Mucosa of stomach (tissue), 1 donor: ENCODE data around the gene VPS4B.
"Not testable (repeated sequence)": the region's sequence is repeated elsewhere in the genome, so short reads cannot be mapped to it uniquely, and the experiment has no call there.

ENCODE experiments used
- H3K27me3 ChIP-seq: one replicate; pipeline ENCODE4 v1.7.0; 2013; ENCODE audit warnings: mild to moderate bottlenecking, low read length; ENCODE audit not compliant: control insufficient read depth, insufficient read depth
- H3K36me3 ChIP-seq: one replicate; pipeline ENCODE4 v1.7.0; 2013; ENCODE audit warnings: low read length; ENCODE audit not compliant: control insufficient read depth, insufficient read depth
- H3K4me1 ChIP-seq: one replicate; pipeline ENCODE4 v1.7.0; 2013; ENCODE audit warnings: mild to moderate bottlenecking, low read length; ENCODE audit not compliant: control insufficient read depth, insufficient read depth
- H3K4me3 ChIP-seq: one replicate; pipeline ENCODE4 v1.7.0; 2013; ENCODE audit warnings: low read length
- H3K9ac ChIP-seq: one replicate; pipeline ENCODE4 v1.7.0; 2013; ENCODE audit warnings: mild to moderate bottlenecking, low read length, moderate library complexity
- H3K9me3 ChIP-seq: one replicate; pipeline ENCODE4 v1.7.0; 2013; ENCODE audit warnings: mild to moderate bottlenecking, low read length, moderate library complexity; ENCODE audit not compliant: control insufficient read depth
- donor health status: Pancreatic carcinoma.

The VPS4B gene

GRCh38 chr18:63422087-63422863 is at the start of gene VPS4B:
Gene VPS4B (minus strand): TSS chr18:63422476. CDS start chr18:63422259, 217 bp downstream.
- H3K27me3 ChIP-seq, result no peaks in the 10 kb centered on the region
- peak within 1 kb of the TSS; percentile 94 for H3K4me3 ChIP-seq
- H3K36me3 ChIP-seq, result no peaks in the 10 kb centered on the region
- no peaks in the 10 kb centered on the region for H3K9me3 ChIP-seq
- no peaks in the 10 kb centered on the region for H3K4me1 ChIP-seq
- H3K9ac ChIP-seq, result peak within 1 kb of the TSS; percentile 97

- Histone ChIP-seq H3K4me1 (peaks cover 8% of the 10 kb centered on the region), H3K27me3 (no peaks in the 10 kb centered on the region), H3K36me3 (no peaks in the 10 kb centered on the region), H3K9ac (no peak overlapping the region), H3K4me3 (no peak overlapping the region), H3K9me3 (no peaks in the 10 kb centered on the region)
Observed at GRCh38 chr18:63470751-63471150, 48.5 kb upstream of the VPS4B start.

GRCh38 chr18:63468575-63468974 is 46.3 kb upstream of the VPS4B start:
- Histone ChIP-seq H3K36me3 (no peaks in the 10 kb centered on the region), H3K9ac (no peak overlapping the region), H3K9me3 (no peaks in the 10 kb centered on the region), H3K27me3 (no peaks in the 10 kb centered on the region), H3K4me3 (no peak overlapping the region), H3K4me1 (peaks cover 6% of the 10 kb centered on the region)

GRCh38 chr18:63467699-63468098 is 45.4 kb upstream of the VPS4B start:
- H3K36me3 ChIP-seq, result no peaks in the 10 kb centered on the region
- no peak overlapping the region for H3K4me3 ChIP-seq
- no peaks in the 10 kb centered on the region for H3K9me3 ChIP-seq
- H3K4me1 ChIP-seq, result peaks cover 6% of the 10 kb centered on the region
- no peaks in the 10 kb centered on the region for H3K27me3 ChIP-seq
- no peak overlapping the region for H3K9ac ChIP-seq

- no peaks in the 10 kb centered on the region for H3K27me3 ChIP-seq
- H3K4me3 ChIP-seq, result no peak overlapping the region
- no peaks in the 10 kb centered on the region for H3K36me3 ChIP-seq
- H3K9ac ChIP-seq, result no peak overlapping the region
- no peaks in the 10 kb centered on the region for H3K4me1 ChIP-seq
- H3K9me3 ChIP-seq, result no peaks in the 10 kb centered on the region
Observed at GRCh38 chr18:63465059-63465458, 42.8 kb upstream of the VPS4B start.

- Histone ChIP-seq H3K4me1 (no peaks in the 10 kb centered on the region), H3K36me3 (no peaks in the 10 kb centered on the region), H3K9ac (no peak overlapping the region), H3K27me3 (no peaks in the 10 kb centered on the region), H3K9me3 (no peaks in the 10 kb centered on the region), H3K4me3 (no peak overlapping the region)
Observed at GRCh38 chr18:63464434-63464833, 42.2 kb upstream of the VPS4B start.

- H3K36me3 ChIP-seq, result no peaks in the 10 kb centered on the region
- H3K27me3 ChIP-seq, result no peaks in the 10 kb centered on the region
- no peaks in the 10 kb centered on the region for H3K9me3 ChIP-seq
- H3K4me1 ChIP-seq, result peaks cover 6% of the 10 kb centered on the region
- H3K4me3 ChIP-seq, result no peak overlapping the region
- H3K9ac ChIP-seq, result no peak overlapping the region
Observed at GRCh38 chr18:63460414-63460813, 38.1 kb upstream of the VPS4B start.

GRCh38 chr18:63457977-63458376 is 35.7 kb upstream of the VPS4B start:
- Histone ChIP-seq H3K9me3 (no peaks in the 10 kb centered on the region), H3K27me3 (no peaks in the 10 kb centered on the region), H3K36me3 (no peaks in the 10 kb centered on the region), H3K4me1 (peaks cover 26% of the 10 kb centered on the region), H3K9ac (no peak overlapping the region), H3K4me3 (no peak overlapping the region)

GRCh38 chr18:63454497-63454896 is 32.2 kb upstream of the VPS4B start:
- Histone ChIP-seq H3K4me1 (peaks cover 47% of the 10 kb centered on the region), H3K9me3 (no peaks in the 10 kb centered on the region), H3K27me3 (no peaks in the 10 kb centered on the region), H3K36me3 (no peaks in the 10 kb centered on the region), H3K4me3 (no peak overlapping the region), H3K9ac (no peak overlapping the region)

- not testable (repeated sequence) for H3K4me3 ChIP-seq, H3K27me3 ChIP-seq, H3K9me3 ChIP-seq, H3K36me3 ChIP-seq
- Histone ChIP-seq H3K4me1 (peaks cover 41% of the 10 kb centered on the region), H3K9ac (peak overlapping the region; percentile 8)
Observed at GRCh38 chr18:63452751-63453150, 30.5 kb upstream of the VPS4B start.

GRCh38 chr18:63451799-63452660 is 29.8 kb upstream of the VPS4B start:
- no peaks in the 10 kb centered on the region for H3K27me3 ChIP-seq
- H3K4me3 ChIP-seq, result no peak overlapping the region
- no peaks in the 10 kb centered on the region for H3K9me3 ChIP-seq
- peak overlapping the region; percentile 8 for H3K9ac ChIP-seq
- no peaks in the 10 kb centered on the region for H3K36me3 ChIP-seq
- peaks cover 45% of the 10 kb centered on the region for H3K4me1 ChIP-seq

- no peak overlapping the region for H3K4me3 ChIP-seq
- H3K4me1 ChIP-seq, result peaks cover 42% of the 10 kb centered on the region
- no peaks in the 10 kb centered on the region for H3K27me3 ChIP-seq
- H3K9ac ChIP-seq, result no peak overlapping the region
- H3K36me3 ChIP-seq, result no peaks in the 10 kb centered on the region
- H3K9me3 ChIP-seq, result no peaks in the 10 kb centered on the region
Observed at GRCh38 chr18:63449426-63449825, 27.1 kb upstream of the VPS4B start.
